Mucosa of descending colon (tissue), 3 donors: ENCODE data around the gene ARHGEF28. TPM values are rescaled to one million over a fixed set of nuclear protein-coding genes. Genes with fewer than 3 reads are reported as not detected.

Source experiments
- ATAC-seq: fragments of 200-7000 bp; cut with Tn5 transposase; one replicate; pipeline ENCODE4 v1.9.1; 2020; ENCODE audit warnings: mild to moderate bottlenecking, moderate library complexity
- DNase-seq, 3 donors: peaks; one replicate each; pipeline ENCODE4 v3.0.0-alpha.2; 2020
- H3K36me3 ChIP-seq: fragments of 200-600 bp; one replicate; pipeline ENCODE4 v1.8.0; 2021; ENCODE audit warnings: low read depth, mild to moderate bottlenecking
- H3K4me1 ChIP-seq: fragments of 200-600 bp; one replicate; pipeline ENCODE4 v1.8.0; 2021; ENCODE audit warnings: low read depth, mild to moderate bottlenecking
- H3K4me3 ChIP-seq: fragments of 200-600 bp; one replicate; pipeline ENCODE4 v1.8.0; 2021; ENCODE audit warnings: mild to moderate bottlenecking
- H3K9me3 ChIP-seq: fragments of 200-600 bp; one replicate; pipeline ENCODE4 v1.8.0; 2021; ENCODE audit warnings: mild to moderate bottlenecking
- intact Hi-C, 2 donors: fragments of 100-400 bp; cut with DNase I in 1 of 2; cut with micrococcal nuclease in 1 of 2; formaldehyde crosslinking; loops; one replicate each; pipeline versions ENCODE4 v1.11.0 to v1.11.1; 2022; cut with DNase I, micrococcal nuclease
- total RNA-seq, 3 donors: library from RNA; stranded (reverse); fragmentation: NEBNext Ultra II Directional in 2 of 3; extraction: Animal tissue kit (Norgen Biotek cat#: 25700) in 2 of 3; gene quantifications; one replicate each; pipeline versions ENCODE4 v1.2.1 to v1.2.4, GENCODE V29; 2021 to 2023
- TF ChIP-seq, protein P1 (sequence below): fragments of 200-600 bp; IDR thresholded peaks from one replicate; pipeline ENCODE4 v1.8.0; 2022; ENCODE audit warnings: antibody characterized with exemption, mild to moderate bottlenecking
- donor health status: DM: no; HTN: no; CAD: no; lungs with moderate emphysema.
- donor health status: DM: no; HTN: no; CAD: no.
- donor health status: DM: no; HTN: yes; CAD: no.

The ARHGEF28 gene
- total RNA-seq, 3 donors from 2014 or later: 5.4 to 21.7 (median 11.6) TPM

DNA sequence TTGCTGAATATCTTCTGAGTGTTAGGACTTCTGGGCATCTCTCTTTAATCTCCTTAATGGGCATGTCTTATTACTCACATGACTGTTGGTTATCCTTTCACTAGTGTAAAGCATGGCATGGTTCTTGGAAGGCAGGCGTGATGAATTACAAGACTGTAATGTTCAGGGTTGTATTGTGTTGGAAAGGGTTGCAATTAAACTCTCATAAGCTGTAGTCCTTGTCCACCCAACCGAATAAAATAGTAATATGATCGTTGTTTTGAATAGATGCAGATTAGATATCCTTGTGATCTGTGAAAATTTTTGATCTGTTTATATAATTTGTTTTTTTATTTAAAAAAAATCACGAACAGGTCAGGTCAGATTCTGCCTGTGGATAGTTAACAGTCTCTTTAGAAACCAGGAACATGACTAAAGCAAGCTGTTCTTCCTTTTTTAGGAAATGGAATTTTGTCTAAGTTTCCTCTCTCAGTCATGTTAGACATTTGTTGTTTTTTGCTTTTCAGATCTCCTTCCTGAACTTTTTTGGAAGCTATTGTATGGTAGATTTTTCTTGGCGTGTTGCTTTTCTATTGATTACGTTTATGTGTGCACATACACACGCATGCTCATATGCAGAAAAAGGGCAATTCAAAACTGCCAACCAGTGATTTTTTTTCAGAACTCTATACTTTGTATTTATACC lies 121.8 kb downstream of the ARHGEF28 start:
- ATAC-seq (no peak), DNase-seq (no peak)
- TF ChIP-seq, protein P1, sequence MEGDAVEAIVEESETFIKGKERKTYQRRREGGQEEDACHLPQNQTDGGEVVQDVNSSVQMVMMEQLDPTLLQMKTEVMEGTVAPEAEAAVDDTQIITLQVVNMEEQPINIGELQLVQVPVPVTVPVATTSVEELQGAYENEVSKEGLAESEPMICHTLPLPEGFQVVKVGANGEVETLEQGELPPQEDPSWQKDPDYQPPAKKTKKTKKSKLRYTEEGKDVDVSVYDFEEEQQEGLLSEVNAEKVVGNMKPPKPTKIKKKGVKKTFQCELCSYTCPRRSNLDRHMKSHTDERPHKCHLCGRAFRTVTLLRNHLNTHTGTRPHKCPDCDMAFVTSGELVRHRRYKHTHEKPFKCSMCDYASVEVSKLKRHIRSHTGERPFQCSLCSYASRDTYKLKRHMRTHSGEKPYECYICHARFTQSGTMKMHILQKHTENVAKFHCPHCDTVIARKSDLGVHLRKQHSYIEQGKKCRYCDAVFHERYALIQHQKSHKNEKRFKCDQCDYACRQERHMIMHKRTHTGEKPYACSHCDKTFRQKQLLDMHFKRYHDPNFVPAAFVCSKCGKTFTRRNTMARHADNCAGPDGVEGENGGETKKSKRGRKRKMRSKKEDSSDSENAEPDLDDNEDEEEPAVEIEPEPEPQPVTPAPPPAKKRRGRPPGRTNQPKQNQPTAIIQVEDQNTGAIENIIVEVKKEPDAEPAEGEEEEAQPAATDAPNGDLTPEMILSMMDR: no peak

DNA sequence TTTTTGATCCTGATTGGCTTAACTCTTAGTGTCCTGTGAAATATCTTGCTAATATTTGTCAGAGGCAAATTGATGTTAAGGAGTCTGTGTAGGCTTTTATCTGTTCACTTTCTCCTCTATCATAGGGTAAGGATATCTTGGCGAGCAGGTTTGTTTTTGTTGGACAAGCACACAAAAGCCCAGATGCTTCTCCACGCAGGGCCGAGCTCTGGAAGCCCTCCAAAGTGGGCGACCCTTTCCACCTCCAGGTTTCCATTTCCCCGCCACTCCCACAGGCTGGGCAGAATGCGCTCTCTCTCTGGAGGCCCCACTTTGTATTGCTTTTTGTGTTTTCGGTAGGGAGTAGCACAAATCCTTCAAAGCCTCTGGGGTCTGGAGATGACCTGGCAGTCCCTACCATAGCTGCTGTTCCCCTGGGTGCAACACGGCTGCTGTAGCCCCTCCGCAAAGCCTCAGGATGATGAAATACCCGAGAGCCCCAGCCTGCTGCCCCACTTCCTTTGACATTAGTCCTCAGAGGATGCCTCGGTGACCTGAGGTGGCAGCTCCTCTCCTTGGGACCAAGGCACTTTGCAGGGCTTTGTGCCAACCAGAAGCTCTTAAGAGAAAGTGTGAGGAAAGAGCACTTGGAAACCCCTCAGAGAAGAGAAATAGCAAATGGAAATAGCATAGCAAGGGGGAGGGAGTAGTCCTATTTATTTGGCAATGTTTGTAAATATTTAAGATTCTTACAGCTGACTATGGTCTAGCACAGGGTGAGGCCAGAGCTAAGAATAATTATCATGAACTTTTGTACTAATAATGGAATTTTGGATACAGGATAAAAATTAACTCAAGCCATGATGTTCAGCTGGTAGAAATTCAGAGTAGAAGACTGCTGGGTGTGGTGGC lies 122.8 kb downstream of the ARHGEF28 start:
- DNase-seq (no peak), ATAC-seq (no peak)
- H3K4me1 ChIP-seq: peaks cover 16% of the 10 kb centered on the region
- TF ChIP-seq, protein P1: no peak
- no peak overlapping the region for H3K4me3 ChIP-seq
- intact Hi-C loops: no loop called here
- no peaks in the 10 kb centered on the region for H3K36me3 ChIP-seq
- H3K9me3 ChIP-seq: no peaks in the 10 kb centered on the region

More for the DNA sequence above, 121.8 kb downstream of the ARHGEF28 start:
- Histone ChIP-seq H3K4me1 (peaks cover 16% of the 10 kb centered on the region), H3K4me3 (no peak overlapping the region), H3K36me3 (no peaks in the 10 kb centered on the region), H3K9me3 (no peaks in the 10 kb centered on the region)
- intact Hi-C loops: no loop called here

DNA sequence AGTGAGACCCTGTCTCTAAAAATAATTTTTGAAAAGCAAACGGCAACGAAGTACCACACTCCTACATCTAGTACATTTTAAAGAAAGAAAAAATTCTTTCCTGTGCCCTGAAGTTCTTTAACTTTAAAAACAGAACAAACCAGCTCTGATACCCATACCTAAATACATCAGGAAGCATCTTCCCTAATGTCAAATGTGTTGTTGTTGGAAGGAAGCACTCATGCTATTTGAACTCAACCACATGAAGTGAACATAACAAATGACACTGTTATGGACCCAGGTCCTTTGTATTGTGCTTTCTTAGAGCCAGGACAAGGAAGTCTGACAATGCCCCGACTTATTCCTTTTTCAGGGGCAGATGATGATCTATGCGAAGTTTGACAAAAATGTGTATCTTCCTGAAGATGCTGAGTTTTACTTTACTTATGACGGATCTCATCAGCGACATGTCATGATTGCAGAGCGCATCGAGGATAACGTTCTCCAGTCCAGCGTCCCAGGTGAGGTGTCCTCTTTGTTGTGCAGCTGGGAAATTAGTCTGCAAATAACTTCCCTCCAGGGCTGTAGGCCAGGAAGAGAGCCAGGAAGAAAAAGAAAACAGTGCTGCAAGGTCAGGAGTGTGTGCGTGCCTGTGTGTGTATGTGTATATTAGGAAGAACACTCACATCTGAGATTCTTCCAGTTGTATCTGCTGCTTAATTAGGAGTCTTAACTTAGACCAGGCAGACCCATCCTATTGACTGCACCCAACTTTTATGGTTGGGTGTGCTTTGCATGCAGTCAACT lies 123.7 kb downstream of the ARHGEF28 start:
- DNase-seq (no peak), ATAC-seq (no peak)
- Histone ChIP-seq H3K9me3 (no peaks in the 10 kb centered on the region), H3K4me3 (no peak overlapping the region), H3K4me1 (peaks cover 16% of the 10 kb centered on the region), H3K36me3 (no peaks in the 10 kb centered on the region)
- intact Hi-C loops: no loop called here
- TF ChIP-seq, protein P1: no peak

DNA sequence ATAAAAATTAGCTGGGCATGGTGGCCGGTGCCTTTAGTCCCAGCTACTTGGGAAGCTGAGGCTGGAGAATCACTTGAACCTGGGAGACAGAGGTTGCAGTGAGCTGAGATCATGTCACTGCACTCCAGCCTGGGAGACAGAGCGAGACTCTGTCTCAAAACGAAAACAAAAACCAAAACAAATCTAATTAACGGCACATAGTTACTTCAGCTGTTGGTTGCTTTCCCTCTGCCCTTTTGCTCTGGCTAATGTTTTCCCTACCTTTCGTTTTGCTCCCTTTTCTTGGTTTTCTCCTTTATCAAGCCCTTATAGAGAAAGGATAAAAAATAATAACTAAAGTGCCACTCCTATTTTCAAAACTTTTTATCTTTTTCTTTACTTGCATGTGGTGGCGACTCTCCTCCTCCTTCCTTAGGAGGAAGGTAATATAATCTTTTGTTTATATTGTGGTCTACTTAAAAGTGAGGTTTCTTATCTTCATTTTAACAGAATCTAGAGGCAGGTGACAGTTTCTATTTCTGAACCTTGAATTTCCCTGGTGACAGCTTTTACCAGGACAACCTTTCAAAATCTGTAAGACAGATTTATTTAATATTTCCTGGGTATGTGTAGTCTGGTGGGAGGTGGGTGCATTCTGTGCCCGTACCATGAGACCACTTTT lies 125.4 kb downstream of the ARHGEF28 start:
- Histone ChIP-seq H3K9me3 (no peaks in the 10 kb centered on the region), H3K36me3 (no peaks in the 10 kb centered on the region), H3K4me1 (peaks cover 10% of the 10 kb centered on the region), H3K4me3 (no peak overlapping the region)
- no peak for DNase-seq
- TF ChIP-seq, protein P1: no peak
- intact Hi-C loops: no loop called here
- no peak for ATAC-seq

DNA sequence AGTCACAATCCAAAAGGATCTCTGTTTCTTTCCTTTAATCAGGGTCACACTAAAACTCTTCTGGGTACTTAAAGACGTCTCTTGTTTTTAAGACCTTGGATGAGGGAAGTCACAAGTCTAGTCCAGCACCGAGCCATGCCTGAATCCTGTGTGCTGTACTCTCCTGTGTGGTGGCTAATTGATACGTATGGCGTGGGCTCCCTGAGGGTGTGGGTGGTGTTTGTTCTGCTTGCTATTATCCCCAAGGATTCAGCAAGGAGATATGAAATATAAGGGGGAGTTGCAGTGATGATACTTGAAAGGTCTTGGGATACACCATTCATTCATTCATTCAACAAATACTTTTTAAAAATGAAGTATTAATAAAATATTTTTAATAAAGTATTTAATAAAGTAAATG lies 128.3 kb downstream of the ARHGEF28 start:
- ATAC-seq (no peak), DNase-seq (no peak)
- TF ChIP-seq, protein P1: no peak
- H3K36me3 ChIP-seq: no peaks in the 10 kb centered on the region
- no peaks in the 10 kb centered on the region for H3K4me1 ChIP-seq
- no peaks in the 10 kb centered on the region for H3K9me3 ChIP-seq
- intact Hi-C loops: no loop called here
- no peak overlapping the region for H3K4me3 ChIP-seq
